Subcutaneous abdominal adipose tissue (tissue), 5 donors: ENCODE measurements around the gene LAMB4.

Experiments
- H3K27ac ChIP-seq: one replicate; pipeline ENCODE4 v1.7.0; 2013; ENCODE audit warnings: low read depth, mild to moderate bottlenecking, inconsistent platforms, low read length, moderate library complexity
- H3K27me3 ChIP-seq, 5 donors: one replicate each; pipeline ENCODE4 v1.7.0; 2013; ENCODE audit warnings: low read length in 5 of 5, inconsistent platforms in 1 of 5; ENCODE audit not compliant: control insufficient read depth in 5 of 5, insufficient read depth in 4 of 5
- H3K36me3 ChIP-seq, 5 donors: one replicate each; pipeline ENCODE4 v1.7.0; 2013; ENCODE audit warnings: low read length in 5 of 5; ENCODE audit not compliant: control insufficient read depth in 5 of 5, insufficient read depth in 5 of 5
- H3K4me1 ChIP-seq, 5 donors: one replicate each; pipeline ENCODE4 v1.7.0; 2013; ENCODE audit warnings: low read length in 5 of 5, mild to moderate bottlenecking in 3 of 5, moderate library complexity in 1 of 5; ENCODE audit not compliant: control insufficient read depth in 5 of 5, insufficient read depth in 5 of 5
- H3K4me3 ChIP-seq, 5 donors: one replicate each; pipeline ENCODE4 v1.7.0; 2013; ENCODE audit warnings: low read length in 5 of 5, low read depth in 1 of 5
- H3K9ac ChIP-seq, 5 donors: one replicate each; pipeline ENCODE4 v1.7.0; 2013; ENCODE audit warnings: low read length in 5 of 5, mild to moderate bottlenecking in 4 of 5, moderate library complexity in 3 of 5
- H3K9me3 ChIP-seq, 5 donors: one replicate each; pipeline ENCODE4 v1.7.0; 2013; ENCODE audit warnings: low read length in 5 of 5; ENCODE audit not compliant: control insufficient read depth in 5 of 5
- donor health status: healthy.
- donor health status: healthy.
- donor health status: healthy.
- donor health status: healthy.
- donor health status: healthy.

The LAMB4 gene

GRCh38 chr7:108073305-108074070 is 56.7 kb downstream of the LAMB4 start:
- Histone ChIP-seq H3K4me1 (peaks cover 2 to 30% (median 10%) of the 10 kb centered on the region in 5 donors), H3K36me3 (no peaks in the 10 kb centered on the region), H3K9ac (no peak overlapping the region), H3K27ac (no peak overlapping the region), H3K4me3 (no peak overlapping the region), H3K9me3 (no peaks in the 10 kb centered on the region), H3K27me3 (no peaks in the 10 kb centered on the region)

GRCh38 chr7:108072739-108073138 is 57.4 kb downstream of the LAMB4 start:
- H3K27me3 ChIP-seq: no peaks in the 10 kb centered on the region
- H3K27ac ChIP-seq: no peak overlapping the region
- no peaks in the 10 kb centered on the region for H3K9me3 ChIP-seq
- peaks cover 2 to 24% (median 3%) of the 10 kb centered on the region in 5 donors for H3K4me1 ChIP-seq
- H3K36me3 ChIP-seq: no peaks in the 10 kb centered on the region
- no peak overlapping the region for H3K4me3 ChIP-seq
- no peak overlapping the region for H3K9ac ChIP-seq

- no peaks in the 10 kb centered on the region for H3K27me3 ChIP-seq
- no peaks in the 10 kb centered on the region for H3K9me3 ChIP-seq
- H3K27ac ChIP-seq: no peak overlapping the region
- H3K36me3 ChIP-seq: no peaks in the 10 kb centered on the region
- no peak overlapping the region for H3K4me3 ChIP-seq
- peaks cover 0 to 24% (median 3%) of the 10 kb centered on the region in 5 donors for H3K4me1 ChIP-seq
- no peak overlapping the region for H3K9ac ChIP-seq
These were observed 58.0 kb downstream of the LAMB4 start for GRCh38 chr7:108072116-108072515.

- H3K36me3 ChIP-seq: no peaks in the 10 kb centered on the region
- H3K9me3 ChIP-seq: no peaks in the 10 kb centered on the region
- H3K27ac ChIP-seq: no peak overlapping the region
- no peak overlapping the region for H3K4me3 ChIP-seq
- peaks cover 0 to 24% (median 3%) of the 10 kb centered on the region in 5 donors for H3K4me1 ChIP-seq
- H3K27me3 ChIP-seq: no peaks in the 10 kb centered on the region
- H3K9ac ChIP-seq: no peak overlapping the region
These were observed 58.6 kb downstream of the LAMB4 start for GRCh38 chr7:108071551-108071950.

GRCh38 chr7:108069646-108070045 is 60.5 kb downstream of the LAMB4 start:
- Histone ChIP-seq H3K27ac (no peak overlapping the region), H3K9me3 (no peaks in the 10 kb centered on the region), H3K27me3 (no peaks in the 10 kb centered on the region), H3K4me1 (peaks cover 0 to 24% (median 3%) of the 10 kb centered on the region in 5 donors), H3K4me3 (no peak overlapping the region), H3K36me3 (no peaks in the 10 kb centered on the region), H3K9ac (no peak overlapping the region)

- no peak overlapping the region for H3K4me3 ChIP-seq
- H3K4me1 ChIP-seq: peaks cover 0 to 28% (median 3%) of the 10 kb centered on the region in 5 donors
- no peak overlapping the region for H3K27ac ChIP-seq
- no peaks in the 10 kb centered on the region for H3K9me3 ChIP-seq
- no peaks in the 10 kb centered on the region for H3K36me3 ChIP-seq
- no peak overlapping the region for H3K9ac ChIP-seq
- H3K27me3 ChIP-seq: no peaks in the 10 kb centered on the region
These were observed 62.3 kb downstream of the LAMB4 start for GRCh38 chr7:108067844-108068243.

GRCh38 chr7:108066486-108066885 is 63.7 kb downstream of the LAMB4 start:
- no peak overlapping the region for H3K9ac ChIP-seq
- H3K27ac ChIP-seq: no peak overlapping the region
- H3K4me3 ChIP-seq: no peak overlapping the region
- H3K36me3 ChIP-seq: no peaks in the 10 kb centered on the region
- H3K27me3 ChIP-seq: no peaks in the 10 kb centered on the region
- H3K4me1 ChIP-seq: peaks cover 0 to 18% (median 3%) of the 10 kb centered on the region in 5 donors
- H3K9me3 ChIP-seq: no peaks in the 10 kb centered on the region

GRCh38 chr7:108063520-108063933 is 66.6 kb downstream of the LAMB4 start:
- no peaks in the 10 kb centered on the region for H3K36me3 ChIP-seq
- H3K9ac ChIP-seq: no peak overlapping the region

GRCh38 chr7:108062250-108063014 is 67.7 kb downstream of the LAMB4 start:
- Histone ChIP-seq H3K4me1 (peaks cover 0 to 23% (median 10%) of the 10 kb centered on the region in 5 donors), H3K36me3 (no peaks in the 10 kb centered on the region), H3K4me3 (no peak overlapping the region), H3K9me3 (no peaks in the 10 kb centered on the region), H3K9ac (no peak overlapping the region), H3K27ac (no peak overlapping the region), H3K27me3 (peaks cover 0 to 2% (median 0%) of the 10 kb centered on the region in 5 donors)

More at GRCh38 chr7:108063520-108063933, 66.6 kb downstream of the LAMB4 start:
- Histone ChIP-seq H3K4me1 (peaks cover 0 to 23% (median 10%) of the 10 kb centered on the region in 5 donors), H3K27me3 (peaks cover 0 to 2% (median 0%) of the 10 kb centered on the region in 5 donors), H3K27ac (no peak overlapping the region), H3K9me3 (no peaks in the 10 kb centered on the region), H3K4me3 (no peak overlapping the region)

GRCh38 chr7:108059526-108059925 is 70.6 kb downstream of the LAMB4 start:
- H3K9me3 ChIP-seq: no peaks in the 10 kb centered on the region
- peak overlapping the region in 1 of 5 donors; percentile 74 for H3K9ac ChIP-seq
- no peak overlapping the region for H3K4me3 ChIP-seq
- H3K36me3 ChIP-seq: no peaks in the 10 kb centered on the region
- H3K4me1 ChIP-seq: peaks cover 0 to 23% (median 10%) of the 10 kb centered on the region in 5 donors
- H3K27me3 ChIP-seq: peaks cover 0 to 2% (median 0%) of the 10 kb centered on the region in 5 donors
- peak overlapping the region; percentile 52 for H3K27ac ChIP-seq
